HL-60 (cell line): ENCODE measurements around the gene JAK3.

Experiments used
- DNase-seq, 2 experiments: peaks; one replicate each; pipeline ENCODE4 v3.0.0-alpha.2; 2010 to 2020; ENCODE audit warnings: low read depth in 1 of 2, low spot score in 1 of 2
- H3K27ac ChIP-seq: fragments of 250-450 bp; sonication (Bioruptor Pico); replicated peaks from 2 replicates; pipeline ENCODE4 v1.5.1; 2020; ENCODE audit warnings: mild to moderate bottlenecking, moderate library complexity
- H3K27me3 ChIP-seq: fragments of 250-450 bp; sonication (Bioruptor Pico); 2 replicates; pipeline ENCODE4 v1.5.1; 2021; ENCODE audit warnings: mild to moderate bottlenecking, moderate library complexity; ENCODE audit not compliant: insufficient read depth, poor library complexity, severe bottlenecking
- H3K4me3 ChIP-seq: replicated peaks from 2 replicates; pipeline ENCODE4 v1.5.1; 2011; ENCODE audit warnings: mild to moderate bottlenecking, control low read depth, low read length; ENCODE audit not compliant: insufficient read depth
- GABPA ChIP-seq: IDR thresholded peaks from 2 replicates; pipeline ENCODE4 v1.6.1; 2012; ENCODE audit warnings: low read depth
- POLR2AphosphoS5 ChIP-seq: IDR thresholded peaks from 2 replicates; pipeline ENCODE4 v1.6.1; 2012; ENCODE audit warnings: low read depth
- SPI1 ChIP-seq: IDR thresholded peaks from 2 replicates; pipeline ENCODE4 v1.6.1; 2012; ENCODE audit warnings: low read depth, mild to moderate bottlenecking, borderline replicate concordance
- TF ChIP-seq, protein P1 (sequence below): IDR thresholded peaks from 2 replicates; pipeline ENCODE4 v1.6.1; 2012; ENCODE audit warnings: low read depth; ENCODE audit not compliant: insufficient replicate concordance
- TF ChIP-seq, protein P2 (sequence below): IDR thresholded peaks from one replicate; pipeline ENCODE4 v1.5.1; 2011; ENCODE audit warnings: low read length, control low read depth, inconsistent platforms; ENCODE audit not compliant: insufficient read depth

The JAK3 gene

GRCh38 chr19:17842663-17843291 lies 5.0 kb downstream of the JAK3 start:
- Histone ChIP-seq H3K4me3 (no peak overlapping the region), H3K27ac (no peak overlapping the region), H3K27me3 (no peaks in the 10 kb centered on the region)
- no peak for DNase-seq
- TF ChIP-seq GABPA (no peak), POLR2AphosphoS5 (no peak), SPI1 (no peak)
- TF ChIP-seq, protein P1, sequence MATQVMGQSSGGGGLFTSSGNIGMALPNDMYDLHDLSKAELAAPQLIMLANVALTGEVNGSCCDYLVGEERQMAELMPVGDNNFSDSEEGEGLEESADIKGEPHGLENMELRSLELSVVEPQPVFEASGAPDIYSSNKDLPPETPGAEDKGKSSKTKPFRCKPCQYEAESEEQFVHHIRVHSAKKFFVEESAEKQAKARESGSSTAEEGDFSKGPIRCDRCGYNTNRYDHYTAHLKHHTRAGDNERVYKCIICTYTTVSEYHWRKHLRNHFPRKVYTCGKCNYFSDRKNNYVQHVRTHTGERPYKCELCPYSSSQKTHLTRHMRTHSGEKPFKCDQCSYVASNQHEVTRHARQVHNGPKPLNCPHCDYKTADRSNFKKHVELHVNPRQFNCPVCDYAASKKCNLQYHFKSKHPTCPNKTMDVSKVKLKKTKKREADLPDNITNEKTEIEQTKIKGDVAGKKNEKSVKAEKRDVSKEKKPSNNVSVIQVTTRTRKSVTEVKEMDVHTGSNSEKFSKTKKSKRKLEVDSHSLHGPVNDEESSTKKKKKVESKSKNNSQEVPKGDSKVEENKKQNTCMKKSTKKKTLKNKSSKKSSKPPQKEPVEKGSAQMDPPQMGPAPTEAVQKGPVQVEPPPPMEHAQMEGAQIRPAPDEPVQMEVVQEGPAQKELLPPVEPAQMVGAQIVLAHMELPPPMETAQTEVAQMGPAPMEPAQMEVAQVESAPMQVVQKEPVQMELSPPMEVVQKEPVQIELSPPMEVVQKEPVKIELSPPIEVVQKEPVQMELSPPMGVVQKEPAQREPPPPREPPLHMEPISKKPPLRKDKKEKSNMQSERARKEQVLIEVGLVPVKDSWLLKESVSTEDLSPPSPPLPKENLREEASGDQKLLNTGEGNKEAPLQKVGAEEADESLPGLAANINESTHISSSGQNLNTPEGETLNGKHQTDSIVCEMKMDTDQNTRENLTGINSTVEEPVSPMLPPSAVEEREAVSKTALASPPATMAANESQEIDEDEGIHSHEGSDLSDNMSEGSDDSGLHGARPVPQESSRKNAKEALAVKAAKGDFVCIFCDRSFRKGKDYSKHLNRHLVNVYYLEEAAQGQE = no peak
- TF ChIP-seq, protein P2, sequence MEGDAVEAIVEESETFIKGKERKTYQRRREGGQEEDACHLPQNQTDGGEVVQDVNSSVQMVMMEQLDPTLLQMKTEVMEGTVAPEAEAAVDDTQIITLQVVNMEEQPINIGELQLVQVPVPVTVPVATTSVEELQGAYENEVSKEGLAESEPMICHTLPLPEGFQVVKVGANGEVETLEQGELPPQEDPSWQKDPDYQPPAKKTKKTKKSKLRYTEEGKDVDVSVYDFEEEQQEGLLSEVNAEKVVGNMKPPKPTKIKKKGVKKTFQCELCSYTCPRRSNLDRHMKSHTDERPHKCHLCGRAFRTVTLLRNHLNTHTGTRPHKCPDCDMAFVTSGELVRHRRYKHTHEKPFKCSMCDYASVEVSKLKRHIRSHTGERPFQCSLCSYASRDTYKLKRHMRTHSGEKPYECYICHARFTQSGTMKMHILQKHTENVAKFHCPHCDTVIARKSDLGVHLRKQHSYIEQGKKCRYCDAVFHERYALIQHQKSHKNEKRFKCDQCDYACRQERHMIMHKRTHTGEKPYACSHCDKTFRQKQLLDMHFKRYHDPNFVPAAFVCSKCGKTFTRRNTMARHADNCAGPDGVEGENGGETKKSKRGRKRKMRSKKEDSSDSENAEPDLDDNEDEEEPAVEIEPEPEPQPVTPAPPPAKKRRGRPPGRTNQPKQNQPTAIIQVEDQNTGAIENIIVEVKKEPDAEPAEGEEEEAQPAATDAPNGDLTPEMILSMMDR = no peak

DNA sequence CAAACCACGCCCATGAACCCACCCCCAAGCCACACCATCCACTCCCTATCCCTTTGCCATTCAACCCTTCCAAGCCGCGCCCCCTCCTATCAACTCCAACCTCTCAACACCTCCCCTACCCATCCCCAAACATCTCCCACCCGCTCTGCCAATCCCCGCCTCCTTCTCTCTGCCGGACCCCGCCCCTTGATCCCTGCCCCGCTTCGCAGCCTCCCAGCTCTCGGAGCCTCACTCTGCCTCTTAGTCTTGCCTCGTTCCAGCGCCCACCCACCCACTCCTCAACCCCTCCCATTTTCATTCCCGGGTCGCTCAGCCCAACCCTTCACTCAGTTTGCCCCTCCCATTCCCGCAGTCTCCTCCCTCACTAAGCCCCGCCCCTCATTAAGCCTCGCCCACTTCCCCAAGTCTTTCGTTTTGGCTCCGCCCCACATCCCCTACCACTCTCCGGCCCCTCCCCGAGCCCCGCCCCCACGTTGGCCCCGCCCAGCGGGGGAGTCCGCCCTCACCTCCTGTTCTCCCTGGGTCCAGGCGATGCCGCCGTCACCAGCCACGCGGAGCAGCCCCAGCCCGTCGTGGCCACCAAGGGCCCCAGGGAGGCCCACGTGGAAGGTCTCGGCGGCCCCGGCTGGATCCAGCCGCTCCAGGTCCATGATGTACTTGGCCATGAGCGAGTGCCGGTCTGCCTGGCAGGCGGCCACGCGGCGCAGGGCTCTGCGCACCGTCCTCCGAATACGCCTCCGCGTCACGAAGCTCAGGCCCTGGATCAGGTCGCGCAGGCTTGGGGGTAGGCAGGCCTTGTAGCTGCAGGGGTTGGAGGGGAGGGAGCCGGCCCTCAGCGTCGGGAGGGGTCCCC lies 5.7 kb downstream of the JAK3 start:
- H3K27ac ChIP-seq = no peak overlapping the region
- TF ChIP-seq SPI1 = no peak
- TF ChIP-seq, protein P2 = no peak
- TF ChIP-seq, protein P1 = no peak
- TF ChIP-seq POLR2AphosphoS5 = no peak
- TF ChIP-seq GABPA = no peak
- no peaks in the 10 kb centered on the region for H3K27me3 ChIP-seq
- H3K4me3 ChIP-seq = no peak overlapping the region
- DNase-seq = no peak

GRCh38 chr19:17841371-17841809 lies 6.4 kb downstream of the JAK3 start:
- no peak for DNase-seq
- Histone ChIP-seq H3K27ac (no peak overlapping the region), H3K4me3 (no peak overlapping the region), H3K27me3 (no peaks in the 10 kb centered on the region)
- TF ChIP-seq, protein P2 = no peak
- TF ChIP-seq, protein P1 = no peak
- TF ChIP-seq SPI1 (no peak), POLR2AphosphoS5 (no peak), GABPA (no peak)
